G401.6 (cell line): Measurements from ENCODE around the gene POU2AF2.
"Not testable (repeated sequence)": the region's sequence is repeated elsewhere in the genome, so short reads cannot be mapped to it uniquely, and the experiment has no call there.

ENCODE experiments used
- FAIRE-seq: peaks from 2 replicates; lab custom pipeline; 2012; peaks lifted over from hg19 to GRCh38; lab: Jason Lieb, UNC

The POU2AF2 gene

DNA sequence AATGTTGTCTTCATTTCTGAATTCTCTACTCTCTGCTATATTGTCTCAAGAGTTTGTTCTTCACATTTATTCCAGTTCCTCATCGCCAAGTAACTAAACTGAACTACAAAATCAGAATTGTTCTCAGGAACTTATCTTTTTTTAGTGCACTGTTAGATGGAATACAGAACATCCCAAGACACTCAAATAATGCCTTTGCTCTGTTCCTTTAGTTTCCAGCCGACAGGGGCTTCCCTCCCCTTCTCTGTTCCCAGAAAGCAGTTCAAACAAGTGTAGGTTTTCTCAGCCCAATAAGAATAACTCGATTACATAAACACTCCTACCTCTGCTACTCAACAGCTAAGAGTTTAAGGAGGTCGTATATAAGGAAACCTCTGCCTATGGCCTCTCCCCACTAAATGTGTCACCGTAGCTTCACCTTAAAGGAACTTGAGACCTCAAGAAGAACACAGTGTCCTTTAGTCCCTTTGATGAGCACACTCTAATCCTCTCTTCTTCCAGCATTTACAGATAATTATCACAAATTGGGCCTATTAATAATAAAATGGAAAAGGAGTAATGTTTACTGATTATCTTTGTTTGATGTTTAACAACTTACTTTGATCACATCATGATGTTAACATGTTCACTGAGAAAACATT is 59.8 kb downstream of the POU2AF2 start:
- FAIRE-seq = no peak

DNA sequence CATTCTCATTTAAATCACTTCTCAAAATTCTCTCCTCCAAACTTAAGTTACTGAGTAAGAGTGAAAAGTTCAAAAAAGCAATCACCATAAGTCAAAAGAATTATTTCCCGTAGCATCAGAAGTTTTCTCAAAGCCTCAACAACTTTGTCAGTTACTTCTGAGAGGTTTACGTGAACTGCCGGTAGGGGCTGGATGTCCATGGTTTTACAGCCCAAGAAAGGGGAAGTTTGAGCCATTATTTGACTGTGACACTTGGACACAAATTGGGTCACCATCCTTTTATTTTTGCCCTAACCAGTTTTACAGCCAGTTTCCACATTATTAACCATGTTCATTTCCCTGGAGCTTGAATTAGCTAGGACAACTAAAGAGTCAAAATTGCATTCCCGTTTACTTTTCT is 60.4 kb downstream of the POU2AF2 start:
- FAIRE-seq = no peak

DNA sequence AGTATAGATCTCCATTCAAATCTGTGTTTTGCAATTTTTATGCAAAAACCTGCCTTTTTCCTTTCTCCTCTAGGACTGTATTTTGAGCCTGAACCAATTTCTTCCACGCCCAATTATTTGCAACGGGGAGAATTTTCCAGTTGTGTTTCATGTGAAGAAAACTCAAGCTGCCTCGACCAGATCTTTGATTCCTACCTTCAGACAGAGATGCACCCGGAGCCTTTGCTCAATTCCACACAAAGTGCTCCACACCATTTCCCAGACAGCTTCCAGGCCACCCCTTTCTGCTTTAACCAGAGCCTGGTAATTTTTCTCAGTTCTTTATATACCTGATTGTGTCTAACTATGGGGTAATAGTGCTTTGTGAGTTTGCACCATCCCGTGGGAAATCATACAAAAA is 60.8 kb downstream of the POU2AF2 start:
- FAIRE-seq = no peak

DNA sequence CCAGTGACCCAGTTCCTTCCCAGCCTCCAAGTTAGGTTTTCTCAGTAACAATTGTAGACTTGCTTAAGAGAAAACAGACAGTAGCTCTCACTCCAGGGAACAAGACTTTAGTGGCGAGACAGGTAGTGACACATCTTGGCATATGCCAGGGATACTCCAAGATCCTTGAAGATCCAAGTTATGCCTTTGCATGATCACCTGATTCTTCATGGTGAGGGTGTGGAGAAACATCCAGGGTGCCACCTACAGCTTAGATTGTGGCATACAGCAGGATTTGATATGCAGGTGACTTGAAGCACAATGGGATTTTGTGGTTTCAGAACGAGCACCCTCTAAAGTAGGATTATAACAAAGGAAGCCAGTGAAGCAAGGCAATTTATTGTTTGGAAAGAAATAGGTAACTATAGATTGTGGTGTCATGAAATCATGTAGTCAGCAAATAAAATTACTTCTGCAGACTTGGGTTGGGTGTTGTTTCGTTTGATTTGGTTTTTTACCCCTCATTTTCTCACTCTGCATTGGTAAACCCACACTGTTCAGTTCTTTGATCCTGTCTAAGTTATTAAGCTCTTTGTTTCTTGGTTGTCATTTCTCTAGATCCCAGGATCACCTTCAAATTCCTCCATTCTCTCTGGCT is 62.1 kb downstream of the POU2AF2 start:
- FAIRE-seq = no peak

DNA sequence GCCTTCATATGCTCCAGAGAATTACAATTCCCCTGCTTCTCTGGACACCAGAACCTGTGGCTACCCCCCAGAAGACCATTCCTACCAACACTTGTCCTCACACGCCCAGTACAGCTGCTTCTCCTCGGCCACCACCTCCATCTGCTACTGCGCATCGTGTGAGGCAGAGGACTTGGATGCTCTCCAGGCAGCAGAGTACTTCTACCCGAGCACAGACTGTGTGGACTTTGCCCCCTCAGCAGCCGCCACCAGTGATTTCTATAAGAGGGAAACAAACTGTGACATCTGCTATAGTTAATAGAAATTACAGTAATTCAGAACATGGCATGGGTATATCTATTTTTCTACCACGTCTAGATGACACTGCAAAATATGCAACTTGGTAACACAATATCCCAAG is 62.6 kb downstream of the POU2AF2 start:
- FAIRE-seq = no peak

DNA sequence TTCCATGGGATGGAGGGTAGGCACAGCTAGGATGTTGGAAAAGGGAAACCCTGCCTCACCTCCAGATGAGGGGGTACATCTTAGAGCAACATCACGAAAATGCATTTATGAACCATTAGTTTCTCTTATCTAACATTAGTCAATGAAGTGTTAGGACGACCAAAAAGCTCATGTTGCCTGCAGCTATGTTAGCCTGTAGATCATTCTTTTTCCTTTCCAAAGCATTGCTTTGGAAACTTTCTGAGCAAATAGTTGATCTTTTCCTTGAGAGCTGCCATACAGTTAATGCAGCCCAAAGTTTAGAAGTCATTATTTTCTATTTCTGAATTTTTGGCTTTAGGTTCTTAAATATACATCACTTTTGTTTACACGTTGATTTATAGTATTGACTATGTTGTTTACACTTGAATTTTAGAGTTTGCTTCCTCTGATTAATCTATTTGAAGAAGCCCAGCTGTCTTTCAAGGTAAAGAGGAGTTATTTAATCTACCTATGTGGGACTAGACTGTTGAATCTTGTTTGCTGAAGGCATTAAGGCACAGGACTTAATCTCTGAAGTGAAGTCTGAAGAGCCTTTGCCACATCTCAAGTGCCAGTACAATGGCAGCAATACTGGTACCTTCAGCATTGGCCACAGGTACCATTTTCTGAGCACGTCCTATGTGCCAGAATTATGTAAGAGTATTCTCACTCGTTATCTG is 63.8 kb downstream of the POU2AF2 start:
- FAIRE-seq = no peak

DNA sequence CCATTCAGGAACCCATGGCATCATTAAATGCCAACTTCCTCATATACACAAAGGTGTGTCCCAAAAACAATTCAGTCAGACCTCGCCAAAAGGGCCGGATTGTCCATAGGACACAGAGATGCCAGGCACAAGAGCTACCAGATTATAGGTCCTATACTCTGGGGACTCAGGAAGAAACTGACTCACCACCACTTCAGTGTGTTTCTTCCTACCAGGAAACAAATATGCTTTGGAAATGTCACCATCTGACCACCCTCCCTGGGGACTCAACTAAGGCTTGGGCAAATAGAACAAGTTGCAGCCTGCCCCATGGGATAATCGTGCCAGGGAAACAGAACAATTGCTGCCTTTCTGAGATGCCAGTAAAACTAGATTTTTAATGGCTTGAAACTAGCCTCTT is 64.6 kb downstream of the POU2AF2 start:
- FAIRE-seq = no peak

DNA sequence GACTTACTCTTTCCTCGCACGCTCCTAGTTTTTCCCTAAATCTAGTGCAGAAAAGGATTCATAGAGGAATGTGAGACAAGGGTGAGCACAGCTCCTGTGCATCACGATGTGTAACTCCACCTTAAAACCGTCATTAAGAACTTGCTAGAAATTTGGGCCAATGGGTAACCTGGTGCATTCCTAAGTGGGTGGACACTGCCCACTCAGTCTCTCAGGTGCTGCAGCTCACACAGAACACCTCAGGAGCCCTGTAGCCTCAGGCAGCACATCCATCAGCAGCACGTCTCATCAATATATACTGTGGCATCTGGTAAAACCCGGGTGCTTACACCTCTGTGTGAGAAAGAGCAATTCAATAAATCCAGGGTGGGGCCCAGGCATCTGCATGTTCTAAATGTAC is 65.2 kb downstream of the POU2AF2 start:
- FAIRE-seq = no peak

DNA sequence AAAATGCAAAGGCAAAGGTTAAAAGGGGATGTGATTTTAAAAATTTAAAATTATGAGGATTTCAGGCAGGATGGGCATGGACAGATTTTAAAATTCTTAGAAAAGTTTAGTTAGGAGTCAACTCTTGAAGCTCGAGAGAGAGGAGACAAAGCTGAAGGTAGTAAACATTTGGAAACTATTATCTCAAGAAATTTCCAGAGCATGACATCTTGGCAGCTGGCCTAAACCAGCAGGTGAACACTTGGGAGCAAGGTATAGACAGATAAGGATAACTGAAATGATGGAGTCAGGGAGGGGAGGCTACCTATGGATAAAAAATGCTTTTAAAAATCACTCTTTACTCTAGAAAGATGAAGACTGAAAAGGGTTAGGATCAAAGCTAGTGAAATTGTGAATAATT is 66.6 kb downstream of the POU2AF2 start:
- no peak for FAIRE-seq

DNA sequence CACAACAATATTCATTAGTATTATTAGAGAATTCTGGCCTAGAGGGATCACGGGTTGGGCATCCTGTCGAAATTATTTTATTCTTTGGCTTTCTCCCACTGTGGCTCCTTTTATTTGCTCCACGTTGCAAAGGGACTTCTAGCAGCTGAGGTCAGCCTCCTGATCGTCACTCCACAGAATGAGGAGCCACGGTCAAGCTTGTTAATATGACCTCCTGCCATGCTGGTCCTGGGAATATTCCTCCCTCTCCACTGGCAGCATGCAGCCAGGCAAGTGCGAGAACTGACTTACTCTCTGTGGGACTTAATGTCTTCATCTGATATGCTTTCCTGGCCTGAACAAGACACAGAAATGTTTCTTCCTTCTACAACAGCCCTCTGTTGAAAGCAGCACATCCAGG is 73.8 kb downstream of the POU2AF2 start:
- FAIRE-seq = no peak

DNA sequence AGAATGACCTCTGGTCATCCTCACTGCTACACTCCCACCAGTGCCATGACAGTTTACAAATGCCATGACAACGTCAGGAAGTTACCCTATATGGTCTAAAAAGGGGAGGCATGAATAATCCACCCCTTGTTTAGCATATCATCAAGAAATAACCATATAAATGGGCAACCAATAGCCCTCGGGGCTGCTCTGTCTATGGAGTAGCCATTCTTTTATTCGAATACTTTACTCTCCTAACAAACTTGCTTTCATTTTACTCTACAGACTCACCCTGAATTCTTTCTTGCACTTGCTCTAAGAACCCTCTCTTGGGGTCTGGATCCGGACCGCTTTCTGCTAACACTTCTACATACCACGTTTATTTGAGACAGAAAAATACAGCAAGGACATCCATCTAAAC is 74.7 kb downstream of the POU2AF2 start:
- not testable (repeated sequence) for FAIRE-seq

DNA sequence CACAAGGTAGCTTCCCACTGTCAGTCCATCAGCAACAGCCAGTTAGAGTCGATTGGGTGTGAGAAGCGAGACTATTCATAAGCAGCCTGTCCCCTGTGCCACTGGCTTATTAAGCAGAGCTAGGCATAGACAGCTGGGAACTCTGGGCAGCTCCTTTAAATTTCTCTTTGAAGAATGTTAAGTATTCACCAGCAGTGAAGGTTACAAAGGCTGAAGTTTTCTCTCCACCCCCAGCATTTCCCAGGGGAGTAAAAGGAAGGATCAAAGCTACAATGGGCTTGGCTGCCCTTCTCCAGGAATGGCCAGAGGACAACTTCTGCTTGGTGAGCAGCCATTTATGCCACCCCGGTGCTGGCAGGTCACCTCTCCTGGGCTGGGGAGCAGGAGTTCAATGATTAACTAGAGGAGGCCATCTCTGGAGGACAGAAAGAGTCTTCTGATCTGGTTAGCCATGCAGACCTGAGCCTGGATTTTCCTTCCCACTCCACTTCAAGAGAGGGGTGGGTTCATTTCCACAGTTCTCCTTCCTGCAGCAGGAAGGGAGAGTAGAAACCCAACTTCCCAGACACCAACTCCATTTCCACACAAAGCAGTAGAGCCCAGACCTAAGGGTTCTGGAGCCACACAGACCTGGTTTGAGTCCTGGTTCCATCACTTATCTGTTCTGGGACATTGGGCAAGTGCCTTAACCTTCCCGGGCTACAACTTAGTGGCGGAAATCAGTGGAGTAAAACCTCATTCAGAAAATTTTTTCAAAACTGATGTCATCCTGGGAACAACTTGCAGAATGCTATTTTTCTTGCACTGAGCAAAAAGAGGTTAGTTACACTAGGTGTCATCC is 75.4 kb downstream of the POU2AF2 start:
- FAIRE-seq = no peak

DNA sequence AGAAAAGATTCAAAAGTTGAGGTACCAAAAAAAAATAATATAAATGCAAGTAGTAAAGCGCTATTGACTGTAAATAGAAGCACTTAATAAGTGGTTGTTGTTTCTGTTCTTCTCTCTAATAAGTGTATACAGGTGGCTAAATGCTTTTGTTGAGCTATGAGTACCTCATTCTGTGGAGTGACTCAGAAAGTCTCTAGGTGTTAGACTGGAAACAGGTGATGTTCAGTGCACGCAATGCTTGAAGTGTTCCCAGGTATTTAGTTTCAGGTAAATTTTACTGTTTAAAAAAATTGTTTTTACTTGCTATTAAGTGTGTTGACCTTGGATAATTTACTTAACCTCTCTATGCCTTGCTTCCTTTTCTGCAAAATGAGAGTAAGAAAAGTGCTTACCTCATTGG is 77.0 kb downstream of the POU2AF2 start:
- no peak for FAIRE-seq

DNA sequence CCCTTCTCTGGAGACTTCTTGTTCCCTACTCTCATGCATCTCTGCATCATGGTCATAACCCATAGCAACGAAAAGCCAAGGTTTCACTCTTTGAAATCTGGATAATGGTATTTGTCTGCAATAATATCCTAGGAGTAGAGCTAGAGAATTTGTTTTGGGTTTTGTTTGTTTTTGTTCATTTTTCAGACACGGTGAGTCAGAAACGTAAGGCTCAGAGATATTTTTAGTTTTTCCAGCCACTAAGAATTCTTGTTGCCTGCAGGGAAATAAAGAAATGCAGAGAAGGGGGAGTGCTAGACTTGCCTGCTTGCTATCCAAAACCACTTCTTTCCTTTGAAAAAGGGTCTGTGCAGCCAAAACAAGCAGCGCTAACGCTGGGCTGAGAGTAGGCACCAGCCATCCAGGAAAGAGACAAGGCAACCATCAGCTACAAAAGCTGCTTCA is 78.8 kb downstream of the POU2AF2 start:
- no peak for FAIRE-seq

DNA sequence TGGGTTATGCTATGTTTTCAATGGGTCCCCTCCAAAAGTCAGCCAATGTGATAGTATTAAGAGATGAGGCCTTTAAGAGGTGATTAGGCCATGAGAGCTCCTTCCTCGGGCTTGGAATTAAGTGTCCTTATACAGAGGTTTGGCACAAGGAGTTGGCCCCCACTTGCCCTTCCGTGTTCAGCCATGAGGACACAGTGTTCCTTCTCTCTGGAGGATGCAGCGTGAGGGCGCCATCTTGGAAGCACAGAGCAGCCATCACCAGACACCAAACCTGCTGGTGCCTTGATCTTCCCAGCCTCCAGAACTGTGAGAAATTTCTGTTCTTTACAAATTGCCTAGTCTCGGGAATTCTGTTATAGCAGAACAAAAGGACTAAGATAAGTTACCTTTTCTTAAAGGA is 79.7 kb downstream of the POU2AF2 start:
- no peak for FAIRE-seq

DNA sequence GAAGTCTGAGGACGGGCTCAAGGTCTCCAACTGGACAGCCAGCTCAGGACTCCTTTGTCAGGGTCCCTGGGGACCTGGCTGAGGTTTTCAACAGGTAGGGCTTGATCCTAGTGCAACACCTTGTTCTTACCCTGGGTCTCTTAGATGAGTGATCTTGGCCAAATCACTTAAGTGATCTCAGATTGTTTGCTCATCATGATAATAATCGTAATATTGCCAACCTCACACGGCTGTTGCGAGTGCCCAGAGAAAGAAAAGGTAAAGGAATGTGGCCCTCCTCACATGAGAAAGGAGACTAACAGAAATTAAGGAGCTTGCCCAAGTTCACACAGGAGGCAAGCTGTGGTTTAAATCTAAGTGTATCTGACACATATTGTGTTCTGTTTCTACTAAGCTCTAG is 81.3 kb downstream of the POU2AF2 start:
- no peak for FAIRE-seq

DNA sequence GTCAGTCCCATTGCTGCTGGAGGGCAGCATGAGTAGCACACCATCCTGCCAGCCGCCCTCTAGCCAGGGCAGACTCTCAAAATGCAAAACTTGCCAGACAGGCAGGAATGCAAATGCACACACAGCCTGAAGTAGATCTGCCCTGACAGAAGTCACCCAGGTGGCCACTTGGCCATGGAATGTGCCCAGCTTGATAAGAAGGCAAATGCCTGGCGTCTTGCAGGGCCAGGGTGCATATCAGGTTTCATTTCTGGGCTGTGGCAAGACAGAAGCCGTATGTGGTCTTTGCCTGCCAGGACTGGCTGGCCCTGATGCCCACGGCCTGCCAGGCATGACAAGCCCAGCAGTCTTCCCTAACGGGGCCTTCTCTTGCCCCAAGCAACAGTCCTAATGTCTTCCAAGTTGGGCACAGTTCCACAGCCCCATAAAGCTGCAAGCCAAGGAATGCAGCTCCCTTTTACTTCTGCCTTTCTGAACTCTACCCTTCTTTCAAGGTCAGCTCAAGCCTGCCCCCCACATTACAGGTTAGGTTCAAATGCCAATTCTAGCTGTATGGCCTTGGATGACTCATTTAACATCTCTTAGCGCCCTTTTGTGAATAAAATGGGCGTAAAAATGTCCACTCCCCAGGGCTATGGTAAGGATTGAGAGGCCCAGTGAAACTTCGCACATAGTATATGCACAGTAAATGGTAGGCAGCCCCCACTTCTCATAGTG is 82.5 kb downstream of the POU2AF2 start:
- FAIRE-seq = no peak

DNA sequence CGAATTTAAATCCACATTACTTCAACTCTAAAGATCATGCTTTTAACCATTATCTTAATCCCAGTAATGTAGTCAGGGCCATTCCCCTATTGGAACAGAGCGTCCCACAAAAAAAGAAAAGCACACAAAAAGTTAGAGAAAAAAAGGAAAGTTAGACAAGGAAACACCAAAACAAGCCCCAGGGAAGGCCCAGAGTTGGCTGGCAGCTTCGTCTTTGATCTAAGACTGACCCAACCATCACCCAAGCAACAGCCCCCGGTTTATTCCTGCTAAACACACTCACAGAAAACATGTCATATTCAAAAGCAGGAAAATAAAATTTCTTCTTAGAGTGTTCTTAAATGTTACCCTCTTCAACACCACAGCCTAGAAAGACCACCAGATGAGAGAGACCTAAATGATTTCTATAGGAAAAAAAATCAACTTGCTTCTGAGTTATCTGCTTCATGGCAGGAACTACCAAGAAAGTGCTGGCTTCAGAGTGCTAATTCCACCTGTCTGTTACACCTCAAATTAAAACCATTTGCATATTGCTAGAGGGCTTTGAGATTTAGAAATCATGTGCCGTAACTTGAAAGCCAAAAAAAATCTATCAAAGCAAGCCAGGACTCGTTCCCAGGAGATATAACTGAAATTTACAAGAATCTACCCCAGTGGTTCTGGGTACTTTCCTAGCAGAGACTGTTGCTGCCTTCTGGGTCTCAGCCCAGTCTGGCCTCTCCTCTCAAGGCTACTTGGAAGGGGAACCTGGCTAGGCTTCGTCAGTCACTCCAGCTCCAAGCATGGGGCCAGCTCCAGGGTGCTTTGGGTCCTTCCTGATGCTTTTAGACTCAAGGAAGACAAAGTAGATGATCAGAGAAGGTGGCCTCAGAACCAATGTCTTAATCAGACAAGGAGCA is 84.0 kb downstream of the POU2AF2 start:
- no peak for FAIRE-seq

DNA sequence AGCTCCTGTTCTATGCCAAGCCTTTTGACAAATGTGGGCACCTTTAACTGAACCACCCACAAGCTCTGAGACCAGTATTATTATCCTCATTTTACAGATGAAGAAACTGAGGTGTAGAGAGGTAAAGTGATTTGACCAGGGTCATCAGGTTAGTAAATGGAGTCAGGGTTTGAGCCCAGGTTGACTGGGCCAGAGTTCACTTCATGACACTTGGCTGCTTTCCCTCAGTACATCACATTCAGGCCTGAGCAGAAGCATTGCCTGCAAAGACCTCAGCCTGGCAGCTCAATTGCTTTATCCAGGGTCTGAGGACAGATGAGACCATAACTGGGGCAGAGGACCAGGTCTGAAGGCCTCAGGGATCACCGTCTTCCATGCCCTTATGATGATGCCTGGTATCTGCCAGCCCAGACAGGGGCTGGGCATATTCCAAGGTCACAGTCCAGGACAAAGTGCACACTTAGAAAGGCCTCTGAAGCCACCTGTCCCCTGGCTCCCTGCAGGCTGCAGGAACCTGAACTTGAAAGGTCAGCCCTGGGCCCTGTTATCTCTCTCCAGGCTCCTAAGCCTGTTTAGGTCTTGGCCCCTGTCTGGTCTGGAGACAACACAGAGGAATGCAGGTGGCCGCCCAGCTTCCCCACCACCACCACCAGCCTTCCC is 84.8 kb downstream of the POU2AF2 start:
- FAIRE-seq = no peak

DNA sequence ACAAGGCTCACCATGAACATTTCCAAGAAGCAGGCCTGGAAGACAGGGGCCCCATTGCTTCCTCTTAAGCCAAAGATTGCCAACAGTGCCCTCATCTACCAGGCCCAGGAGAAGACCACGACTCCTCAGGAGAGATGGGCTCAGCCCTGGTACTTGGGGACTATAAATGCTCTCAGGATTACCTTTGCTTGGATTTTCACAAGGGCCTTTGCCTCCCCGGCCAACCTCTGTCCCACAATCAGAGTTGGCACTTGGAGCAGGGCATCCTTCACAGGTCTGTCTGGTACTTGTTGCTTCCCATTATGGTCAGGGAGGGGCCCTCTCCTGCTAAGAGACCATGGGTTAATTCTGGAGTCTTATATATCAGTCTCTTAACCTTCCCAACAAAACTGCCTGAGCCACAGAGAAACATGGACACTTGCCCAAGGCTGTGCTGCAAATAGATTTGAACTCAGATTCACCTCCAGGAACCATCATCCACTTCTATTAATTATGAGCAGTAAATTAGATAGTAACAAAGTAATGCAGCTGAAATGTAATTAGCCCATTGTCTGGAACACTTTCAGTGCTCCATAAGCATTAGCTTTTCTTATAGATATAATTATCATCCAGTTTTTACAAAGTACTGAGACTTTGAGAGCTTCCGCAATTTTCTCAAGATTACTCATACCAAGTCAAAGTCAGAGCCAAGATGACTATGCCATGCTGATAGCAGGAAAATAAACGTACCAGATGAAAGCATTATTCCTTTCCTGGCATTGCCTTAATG is 86.4 kb downstream of the POU2AF2 start:
- FAIRE-seq = no peak
